HepG2 (cell line): ENCODE data around the gene FOSB. TPM values are rescaled to one million over a fixed set of nuclear protein-coding genes. Genes with fewer than 3 reads are reported as not detected.

Experiments used
- AHR ChIP-seq: IDR thresholded peaks from 2 replicates; pipeline ENCODE4 v1.6.1; 2018; ENCODE audit warnings: missing genetic modification reagents, missing compliant biosample characterization
- EED ChIP-seq: sonication (generic); formaldehyde crosslinking; IDR thresholded peaks from 2 replicates; pipeline ENCODE4 v1.5.0; 2020; ENCODE audit warnings: mild to moderate bottlenecking, missing genetic modification reagents
- FOXJ3 ChIP-seq: sonication (generic); formaldehyde crosslinking; IDR thresholded peaks from 2 replicates; pipeline ENCODE4 v1.4.0; 2020; ENCODE audit warnings: missing genetic modification reagents, mild to moderate bottlenecking, borderline replicate concordance
- KDM5A ChIP-seq: fragments of 200-600 bp; sonication (generic); IDR thresholded peaks from 2 replicates; pipeline ENCODE4 v1.7.0; 2018; ENCODE audit warnings: antibody characterized with exemption, mild to moderate bottlenecking, low read length, borderline replicate concordance
- NR1H2 ChIP-seq: sonication (generic); formaldehyde crosslinking; IDR thresholded peaks from 2 replicates; pipeline ENCODE4 v1.8.1; 2022; ENCODE audit warnings: low read depth, missing genetic modification reagents, borderline replicate concordance
- PREB ChIP-seq: sonication (generic); formaldehyde crosslinking; IDR thresholded peaks from 2 replicates; pipeline ENCODE4 v1.4.0; 2020; ENCODE audit warnings: missing genetic modification reagents
- SETDB1 ChIP-seq: sonication (generic); formaldehyde crosslinking; IDR thresholded peaks from 2 replicates; pipeline ENCODE4 v1.5.1; 2020; ENCODE audit warnings: missing genetic modification reagents, mild to moderate bottlenecking, borderline replicate concordance
- SNAPC4 ChIP-seq: sonication (generic); formaldehyde crosslinking; IDR thresholded peaks from 2 replicates; pipeline ENCODE4 v1.4.0; 2020; ENCODE audit warnings: mild to moderate bottlenecking, missing genetic modification reagents
- SRSF9 ChIP-seq: fragments of 200-400 bp; formaldehyde crosslinking; IDR thresholded peaks from 2 replicates; pipeline ENCODE4 v1.6.1; 2018; ENCODE audit warnings: borderline replicate concordance, mild to moderate bottlenecking, low read depth, low read length; ENCODE audit not compliant: insufficient read depth, poor library complexity, severe bottlenecking
- THAP9 ChIP-seq: sonication (generic); formaldehyde crosslinking; IDR thresholded peaks from 2 replicates; pipeline ENCODE4; 2020; ENCODE audit warnings: missing genetic modification reagents, mild to moderate bottlenecking, borderline replicate concordance
- WIZ ChIP-seq: sonication (generic); formaldehyde crosslinking; IDR thresholded peaks from 2 replicates; pipeline ENCODE4 v1.5.1; 2020; ENCODE audit warnings: mild to moderate bottlenecking, missing genetic modification reagents
- ZFP37 ChIP-seq: sonication (generic); formaldehyde crosslinking; IDR thresholded peaks from 2 replicates; pipeline ENCODE4 v1.4.0; 2020; ENCODE audit warnings: missing genetic modification reagents, borderline replicate concordance
- ZKSCAN5 ChIP-seq: sonication (generic); formaldehyde crosslinking; IDR thresholded peaks from 2 replicates; pipeline ENCODE4 v1.5.1; 2020; ENCODE audit warnings: mild to moderate bottlenecking, missing genetic modification reagents
- ZMYM3 ChIP-seq: sonication (generic); formaldehyde crosslinking; IDR thresholded peaks from 2 replicates; pipeline ENCODE4 v1.5.1; 2020; ENCODE audit warnings: mild to moderate bottlenecking, missing genetic modification reagents
- ZNF317 ChIP-seq: sonication (generic); formaldehyde crosslinking; IDR thresholded peaks from 2 replicates; pipeline ENCODE4 v1.5.0; 2020; ENCODE audit warnings: mild to moderate bottlenecking, missing genetic modification reagents
- ZNF367 ChIP-seq: sonication (generic); formaldehyde crosslinking; IDR thresholded peaks from 2 replicates; pipeline ENCODE4 v1.4.0; 2020; ENCODE audit warnings: missing genetic modification reagents, borderline replicate concordance
- ZNF629 ChIP-seq: sonication (generic); formaldehyde crosslinking; conservative IDR thresholded peaks from 2 replicates; pipeline ENCODE4 v1.5.0; 2020; ENCODE audit warnings: missing genetic modification reagents
- ZNF773 ChIP-seq: sonication (generic); formaldehyde crosslinking; IDR thresholded peaks from 2 replicates; pipeline ENCODE4 v1.4.0; 2020; ENCODE audit warnings: missing genetic modification reagents, borderline replicate concordance
- ZNF83 ChIP-seq: sonication (generic); formaldehyde crosslinking; IDR thresholded peaks from 2 replicates; pipeline ENCODE4 v1.4.0; 2020; ENCODE audit warnings: missing genetic modification reagents, mild to moderate bottlenecking, borderline replicate concordance
- ZSCAN22 ChIP-seq: sonication (generic); formaldehyde crosslinking; IDR thresholded peaks from 2 replicates; pipeline ENCODE4 v1.4.0; 2020; ENCODE audit warnings: mild to moderate bottlenecking, missing genetic modification reagents
- polyA plus RNA-seq, 8 experiments: library from polyadenylated mRNA; depleted of rRNA in 3 of 8; stranded (reverse) in 7 of 8; unstranded in 1 of 8; fragments of >200 nt; fragmentation: Illumina TruSeq in 4 of 8; extraction: Trizol in 4 of 8; gene quantifications; 2 replicates each; pipeline versions ENCODE4 v1.2.1 to v1.2.3, GENCODE V29; 2011 to 2016; ENCODE audit warnings: low read depth in 4 of 8, missing spikeins in 1 of 8, mixed read lengths in 1 of 8; ENCODE audit not compliant: insufficient read depth in 1 of 8
- total RNA-seq, 5 experiments: library from RNA; depleted of rRNA; stranded (reverse); fragments of >200 nt; fragmentation: Illumina TruSeq; extraction: Trizol; gene quantifications; 2 replicates each; pipeline ENCODE4 v1.2.3, GENCODE V29; 2016; ENCODE audit warnings: low read depth in 1 of 5

The FOSB gene
- total and polyA plus RNA-seq, 2 of the 13 experiments (the other 11 are each of a cell fraction or from before 2014, with no cell fraction given): 2.8 to 6.0 TPM

- no peak for TF ChIP-seq ZSCAN22 (CRISPR knock-in tag)
- TF ChIP-seq ZFP37 (CRISPR knock-in tag): peak; percentile 84; the same call in 1 of the 2 replicates
- TF ChIP-seq ZKSCAN5: no peak
- TF ChIP-seq NR1H2 (CRISPR knock-in tag): no peak
- no peak for TF ChIP-seq KDM5A
- TF ChIP-seq WIZ (CRISPR knock-in tag): no peak
- TF ChIP-seq ZNF367 (CRISPR knock-in tag): no peak
- TF ChIP-seq EED (CRISPR knock-in tag): no peak
- TF ChIP-seq AHR (CRISPR knock-in tag): no peak
- TF ChIP-seq FOXJ3 (CRISPR knock-in tag): peak; percentile 69; the same call in 1 of the 2 replicates
- TF ChIP-seq ZNF317: no peak
- peak; percentile 35; the same call in 1 of the 2 replicates for TF ChIP-seq THAP9
- TF ChIP-seq PREB (CRISPR knock-in tag): no peak
- TF ChIP-seq SETDB1 (CRISPR knock-in tag): no peak
- TF ChIP-seq ZNF83: no peak
- TF ChIP-seq ZNF773 (CRISPR knock-in tag): no peak
- TF ChIP-seq ZMYM3 (CRISPR knock-in tag): peak; percentile 95
- TF ChIP-seq SNAPC4 (CRISPR knock-in tag): no peak
- TF ChIP-seq ZNF629 (CRISPR knock-in tag): peak; percentile 84
- TF ChIP-seq SRSF9: no peak
Observed at GRCh38 chr19:45514376-45515051, 46.7 kb downstream of the FOSB start (continued).
